Psoas muscle (tissue), 8 donors: ENCODE results near the gene LYRM2. TPM values are rescaled to one million over a fixed set of nuclear protein-coding genes. Genes with fewer than 3 reads are reported as not detected.

Experiments
- ATAC-seq, 4 donors: fragments of 200-7000 bp; cut with Tn5 transposase; one replicate each; pipeline ENCODE4 v1.9.1; 2020; ENCODE audit warnings: moderate library complexity in 3 of 4, mild to moderate bottlenecking in 2 of 4
- DNase-seq, 2 donors: peaks; one replicate each; pipeline ENCODE4 v3.0.0-alpha.2; 2020
- H3K27ac ChIP-seq: fragments of 200-600 bp; one replicate; pipeline ENCODE4 v1.8.0; 2022
- H3K27me3 ChIP-seq, 3 donors: fragments of 200-600 bp in 1 of 3; one replicate each; pipeline versions ENCODE4 v1.6.1 to v1.8.0; 2013 to 2022; ENCODE audit warnings: low read length in 2 of 3, mild to moderate bottlenecking in 2 of 3, moderate library complexity in 1 of 3; ENCODE audit not compliant: insufficient read depth in 3 of 3
- H3K36me3 ChIP-seq, 2 donors: fragments of 200-600 bp in 1 of 2; one replicate each; pipeline versions ENCODE4 v1.6.1 to v1.8.0; 2013 to 2022; ENCODE audit warnings: low read depth in 1 of 2, mild to moderate bottlenecking in 1 of 2, moderate library complexity in 1 of 2; ENCODE audit not compliant: insufficient read depth in 1 of 2
- H3K4me1 ChIP-seq: fragments of 200-600 bp; one replicate; pipeline ENCODE4 v1.8.0; 2022
- H3K4me3 ChIP-seq: fragments of 200-600 bp; one replicate; pipeline ENCODE4 v1.8.0; 2022; ENCODE audit warnings: mild to moderate bottlenecking
- H3K9me3 ChIP-seq: fragments of 200-600 bp; one replicate; pipeline ENCODE4 v1.8.0; 2022
- CTCF ChIP-seq: fragments of 200-600 bp; IDR thresholded peaks from one replicate; pipeline ENCODE4 v1.8.0; 2022; ENCODE audit warnings: antibody characterized with exemption
- WGBS, 3 donors: extraction: QIAGEN DNeasy Blood & Tissue Kit; methylation state at CpG; one replicate each; pipeline versions ENCODE4 v1.1.6 to v1.1.7; 2013; 5-methylcytosine and 5-hydroxymethylcytosine counted together
- intact Hi-C, 2 donors: fragments of 100-400 bp; cut with DNase I; formaldehyde crosslinking; loops; one replicate each; pipeline versions ENCODE4 v1.11.0 to v1.14.2; 2022
- polyA plus RNA-seq, 3 donors: library from polyadenylated mRNA; stranded (reverse); fragments of 200-250 nt; gene quantifications; one replicate each; pipeline ENCODE4 v1.2.3, GENCODE V29; 2013
- total RNA-seq, 4 donors: library from RNA; stranded (reverse); fragmentation: NEBNext Ultra II Directional in 2 of 4; extraction: Animal tissue kit (Norgen Biotek cat#: 25700) in 2 of 4; gene quantifications; one replicate each; pipeline versions ENCODE4 v1.2.1 to v1.2.4, GENCODE V29; 2021 to 2023
- donor health status: healthy with polysubstance abuse.
- donor health status: DM: no; HTN: no; CAD: no; lungs with moderate emphysema.
- donor health status: Bipolar disorder and iron deficiency.
- donor health status: healthy.
- donor health status: DM: yes; HTN: yes; CAD: no.
- donor health status: DM: no; HTN: no; CAD: no.
- donor health status: DM: no; HTN: no; CAD: no.
- donor health status: DM: yes; HTN: yes; CAD: no.

The LYRM2 gene
- total and polyA plus RNA-seq, 7 donors = 22.1 to 71.1 (median 37.0) TPM

- H3K36me3 ChIP-seq = no peaks in the 10 kb centered on the region
- 67 to 71% (median 69%) methylated on average over 5 of the region's 5 CpGs for WGBS, 3 donors
- H3K4me1 ChIP-seq = no peaks in the 10 kb centered on the region
- TF ChIP-seq CTCF = no peak
- ATAC-seq (no peak), DNase-seq (no peak)
- no peak overlapping the region for H3K4me3 ChIP-seq
- intact Hi-C loops = no loop called here
- H3K27me3 ChIP-seq = no peaks in the 10 kb centered on the region
- H3K9me3 ChIP-seq = no peaks in the 10 kb centered on the region
- H3K27ac ChIP-seq = no peak overlapping the region
These were observed 91.3 kb downstream of the LYRM2 start for GRCh38 chr6:89547281-89547680.

GRCh38 chr6:89542866-89543265 lies 95.7 kb downstream of the LYRM2 start:
- WGBS, 3 donors = 60 to 74% (median 61%) methylated on average over 3 of the region's 3 CpGs
- TF ChIP-seq CTCF = no peak
- no peak for DNase-seq
- Histone ChIP-seq H3K36me3 (no peaks in the 10 kb centered on the region), H3K4me3 (no peak overlapping the region), H3K27me3 (no peaks in the 10 kb centered on the region), H3K9me3 (no peaks in the 10 kb centered on the region), H3K27ac (no peak overlapping the region), H3K4me1 (no peaks in the 10 kb centered on the region)
- ATAC-seq = no peak
- intact Hi-C loops = no loop called here

GRCh38 chr6:89542081-89542857 lies 96.3 kb downstream of the LYRM2 start:
- DNase-seq (no peak), ATAC-seq (no peak)
- no peaks in the 10 kb centered on the region for H3K9me3 ChIP-seq
- intact Hi-C loops = no loop called here
- no peaks in the 10 kb centered on the region for H3K4me1 ChIP-seq
- no peak for TF ChIP-seq CTCF
- no peak overlapping the region for H3K4me3 ChIP-seq
- H3K36me3 ChIP-seq = no peaks in the 10 kb centered on the region
- no peaks in the 10 kb centered on the region for H3K27me3 ChIP-seq
- H3K27ac ChIP-seq = no peak overlapping the region
- WGBS, 3 donors = 90 to 91% (median 91%) methylated on average over 12 of the region's 12 CpGs

GRCh38 chr6:89539779-89540178 lies 98.8 kb downstream of the LYRM2 start:
- no peaks in the 10 kb centered on the region for H3K27me3 ChIP-seq
- H3K9me3 ChIP-seq = no peaks in the 10 kb centered on the region
- H3K36me3 ChIP-seq = no peaks in the 10 kb centered on the region
- intact Hi-C loops = no loop called here
- no peak for DNase-seq
- WGBS, 3 donors = 86 to 97% (median 94%) methylated on average over 2 of the region's 2 CpGs
- ATAC-seq = no peak
- no peak overlapping the region for H3K27ac ChIP-seq
- no peak for TF ChIP-seq CTCF
- no peaks in the 10 kb centered on the region for H3K4me1 ChIP-seq
- no peak overlapping the region for H3K4me3 ChIP-seq

GRCh38 chr6:89536231-89536630 lies 102.3 kb downstream of the LYRM2 start:
- no peaks in the 10 kb centered on the region for H3K4me1 ChIP-seq
- H3K27ac ChIP-seq = no peak overlapping the region
- intact Hi-C loops = no loop called here
- no peak for TF ChIP-seq CTCF
- no peaks in the 10 kb centered on the region for H3K27me3 ChIP-seq
- DNase-seq (no peak), ATAC-seq (no peak)
- 86 to 91% (median 88%) methylated on average over 5 of the region's 5 CpGs for WGBS, 3 donors
- H3K9me3 ChIP-seq = no peaks in the 10 kb centered on the region
- no peaks in the 10 kb centered on the region for H3K36me3 ChIP-seq
- no peak overlapping the region for H3K4me3 ChIP-seq
